ENCODE measurements around the gene ANKRD18A.
"Not testable (repeated sequence)": the region's sequence is repeated elsewhere in the genome, so short reads cannot be mapped to it uniquely, and the experiment has no call there.

ANKRD18A gene

GRCh38 chr9:38563911-38564310 lies 56.5 kb downstream of the ANKRD18A start:
- H3K9me3 ChIP-seq (ENCODE audit: control insufficient read depth in 1 of 2, low read length in 2 of 2); H3K36me3 ChIP-seq (ENCODE audit: control insufficient read depth in 1 of 2, insufficient read depth in 2 of 2, low read length in 2 of 2); H3K4me3 ChIP-seq (ENCODE audit: low read depth in 1 of 2, low read length in 2 of 2); H3K4me1 ChIP-seq (ENCODE audit: control insufficient read depth in 1 of 2, insufficient read depth in 2 of 2, low read length in 2 of 2); H3K27me3 ChIP-seq (ENCODE audit: low read depth, low read length); H3K27ac ChIP-seq (ENCODE audit: low read length): not testable (repeated sequence)

GRCh38 chr9:38561134-38561533 lies 59.3 kb downstream of the ANKRD18A start:
- H3K27ac ChIP-seq (ENCODE audit: low read length); H3K4me3 ChIP-seq (ENCODE audit: low read depth in 1 of 2, low read length in 2 of 2); H3K36me3 ChIP-seq (ENCODE audit: control insufficient read depth in 1 of 2, insufficient read depth in 2 of 2, low read length in 2 of 2); H3K9me3 ChIP-seq (ENCODE audit: control insufficient read depth in 1 of 2, low read length in 2 of 2); H3K27me3 ChIP-seq (ENCODE audit: low read depth, low read length); H3K4me1 ChIP-seq (ENCODE audit: control insufficient read depth in 1 of 2, insufficient read depth in 2 of 2, low read length in 2 of 2): not testable (repeated sequence)

GRCh38 chr9:38559172-38559571 lies 61.2 kb downstream of the ANKRD18A start:
- H3K4me1 ChIP-seq (ENCODE audit: control insufficient read depth in 1 of 2, insufficient read depth in 2 of 2, low read length in 2 of 2); H3K27ac ChIP-seq (ENCODE audit: low read length); H3K4me3 ChIP-seq (ENCODE audit: low read depth in 1 of 2, low read length in 2 of 2); H3K36me3 ChIP-seq (ENCODE audit: control insufficient read depth in 1 of 2, insufficient read depth in 2 of 2, low read length in 2 of 2); H3K27me3 ChIP-seq (ENCODE audit: low read depth, low read length); H3K9me3 ChIP-seq (ENCODE audit: control insufficient read depth in 1 of 2, low read length in 2 of 2): not testable (repeated sequence)

GRCh38 chr9:38557746-38558145 lies 62.6 kb downstream of the ANKRD18A start:
- not testable (repeated sequence) for H3K36me3 ChIP-seq (ENCODE audit: control insufficient read depth in 1 of 2, insufficient read depth in 2 of 2, low read length in 2 of 2); H3K4me1 ChIP-seq (ENCODE audit: control insufficient read depth in 1 of 2, insufficient read depth in 2 of 2, low read length in 2 of 2); H3K27me3 ChIP-seq (ENCODE audit: low read depth, low read length); H3K4me3 ChIP-seq (ENCODE audit: low read depth in 1 of 2, low read length in 2 of 2); H3K27ac ChIP-seq (ENCODE audit: low read length); H3K9me3 ChIP-seq (ENCODE audit: control insufficient read depth in 1 of 2, low read length in 2 of 2)

- not testable (repeated sequence) for H3K4me1 ChIP-seq (ENCODE audit: control insufficient read depth in 1 of 2, insufficient read depth in 2 of 2, low read length in 2 of 2); H3K4me3 ChIP-seq (ENCODE audit: low read depth in 1 of 2, low read length in 2 of 2); H3K27me3 ChIP-seq (ENCODE audit: low read depth, low read length); H3K9me3 ChIP-seq (ENCODE audit: control insufficient read depth in 1 of 2, low read length in 2 of 2); H3K36me3 ChIP-seq (ENCODE audit: control insufficient read depth in 1 of 2, insufficient read depth in 2 of 2, low read length in 2 of 2); H3K27ac ChIP-seq (ENCODE audit: low read length)
These were observed 65.4 kb downstream of the ANKRD18A start for GRCh38 chr9:38554966-38555365.

- H3K36me3 ChIP-seq (ENCODE audit: control insufficient read depth in 1 of 2, insufficient read depth in 2 of 2, low read length in 2 of 2); H3K4me3 ChIP-seq (ENCODE audit: low read depth in 1 of 2, low read length in 2 of 2); H3K4me1 ChIP-seq (ENCODE audit: control insufficient read depth in 1 of 2, insufficient read depth in 2 of 2, low read length in 2 of 2); H3K27me3 ChIP-seq (ENCODE audit: low read depth, low read length); H3K9me3 ChIP-seq (ENCODE audit: control insufficient read depth in 1 of 2, low read length in 2 of 2); H3K27ac ChIP-seq (ENCODE audit: low read length): not testable (repeated sequence)
These were observed 67.4 kb downstream of the ANKRD18A start for GRCh38 chr9:38553019-38553418.

- not testable (repeated sequence) for H3K27me3 ChIP-seq (ENCODE audit: low read depth, low read length); H3K9me3 ChIP-seq (ENCODE audit: control insufficient read depth in 1 of 2, low read length in 2 of 2); H3K4me1 ChIP-seq (ENCODE audit: control insufficient read depth in 1 of 2, insufficient read depth in 2 of 2, low read length in 2 of 2); H3K4me3 ChIP-seq (ENCODE audit: low read depth in 1 of 2, low read length in 2 of 2); H3K36me3 ChIP-seq (ENCODE audit: control insufficient read depth in 1 of 2, insufficient read depth in 2 of 2, low read length in 2 of 2); H3K27ac ChIP-seq (ENCODE audit: low read length)
These were observed 73.8 kb downstream of the ANKRD18A start for GRCh38 chr9:38546497-38547163.

- H3K27me3 ChIP-seq (ENCODE audit: low read depth, low read length); H3K9me3 ChIP-seq (ENCODE audit: control insufficient read depth in 1 of 2, low read length in 2 of 2); H3K27ac ChIP-seq (ENCODE audit: low read length); H3K4me3 ChIP-seq (ENCODE audit: low read depth in 1 of 2, low read length in 2 of 2); H3K4me1 ChIP-seq (ENCODE audit: control insufficient read depth in 1 of 2, insufficient read depth in 2 of 2, low read length in 2 of 2); H3K36me3 ChIP-seq (ENCODE audit: control insufficient read depth in 1 of 2, insufficient read depth in 2 of 2, low read length in 2 of 2): not testable (repeated sequence)
These were observed 79.9 kb downstream of the ANKRD18A start for GRCh38 chr9:38540535-38540934.

- H3K27ac ChIP-seq (ENCODE audit: low read length): no peak overlapping the region
- no peak overlapping the region for H3K4me3 ChIP-seq (ENCODE audit: low read depth in 1 of 2, low read length in 2 of 2)
- no peaks in the 10 kb centered on the region for H3K36me3 ChIP-seq (ENCODE audit: control insufficient read depth in 1 of 2, insufficient read depth in 2 of 2, low read length in 2 of 2)
- H3K9me3 ChIP-seq (ENCODE audit: control insufficient read depth in 1 of 2, low read length in 2 of 2): peaks cover 0 to 2% of the 10 kb centered on the region in 2 donors
- peaks cover 3% of the 10 kb centered on the region for H3K27me3 ChIP-seq (ENCODE audit: low read depth, low read length)
- no peaks in the 10 kb centered on the region for H3K4me1 ChIP-seq (ENCODE audit: control insufficient read depth in 1 of 2, insufficient read depth in 2 of 2, low read length in 2 of 2)
These were observed 91.1 kb downstream of the ANKRD18A start for GRCh38 chr9:38529317-38529716.

GRCh38 chr9:38527503-38527902 lies 92.9 kb downstream of the ANKRD18A start:
- Histone ChIP-seq H3K4me3 (ENCODE audit: low read depth in 1 of 2, low read length in 2 of 2) (no peak overlapping the region), H3K9me3 (ENCODE audit: control insufficient read depth in 1 of 2, low read length in 2 of 2) (peaks cover 0 to 2% of the 10 kb centered on the region in 2 donors), H3K27ac (ENCODE audit: low read length) (no peak overlapping the region), H3K4me1 (ENCODE audit: control insufficient read depth in 1 of 2, insufficient read depth in 2 of 2, low read length in 2 of 2) (no peaks in the 10 kb centered on the region), H3K36me3 (ENCODE audit: control insufficient read depth in 1 of 2, insufficient read depth in 2 of 2, low read length in 2 of 2) (no peaks in the 10 kb centered on the region), H3K27me3 (ENCODE audit: low read depth, low read length) (peaks cover 3% of the 10 kb centered on the region)

GRCh38 chr9:38526591-38526990 lies 93.8 kb downstream of the ANKRD18A start:
- peaks cover 3% of the 10 kb centered on the region for H3K27me3 ChIP-seq (ENCODE audit: low read depth, low read length)
- no peaks in the 10 kb centered on the region for H3K4me1 ChIP-seq (ENCODE audit: control insufficient read depth in 1 of 2, insufficient read depth in 2 of 2, low read length in 2 of 2)
- H3K27ac ChIP-seq (ENCODE audit: low read length): no peak overlapping the region
- no peaks in the 10 kb centered on the region for H3K36me3 ChIP-seq (ENCODE audit: control insufficient read depth in 1 of 2, insufficient read depth in 2 of 2, low read length in 2 of 2)
- peaks cover 0 to 2% of the 10 kb centered on the region in 2 donors for H3K9me3 ChIP-seq (ENCODE audit: control insufficient read depth in 1 of 2, low read length in 2 of 2)
- H3K4me3 ChIP-seq (ENCODE audit: low read depth in 1 of 2, low read length in 2 of 2): peak overlapping the region in 1 of 2 donors; percentile 32

GRCh38 chr9:38523121-38523520 lies 97.3 kb downstream of the ANKRD18A start:
- no peak overlapping the region for H3K27ac ChIP-seq (ENCODE audit: low read length)
- no peak overlapping the region for H3K4me3 ChIP-seq (ENCODE audit: low read depth in 1 of 2, low read length in 2 of 2)
- peaks cover 3% of the 10 kb centered on the region for H3K27me3 ChIP-seq (ENCODE audit: low read depth, low read length)
- H3K9me3 ChIP-seq (ENCODE audit: control insufficient read depth in 1 of 2, low read length in 2 of 2): no peaks in the 10 kb centered on the region
- H3K4me1 ChIP-seq (ENCODE audit: control insufficient read depth in 1 of 2, insufficient read depth in 2 of 2, low read length in 2 of 2): no peaks in the 10 kb centered on the region
- no peaks in the 10 kb centered on the region for H3K36me3 ChIP-seq (ENCODE audit: control insufficient read depth in 1 of 2, insufficient read depth in 2 of 2, low read length in 2 of 2)

All from muscle layer of duodenum (tissue), 2 donors.